GM10266 (cell line): ENCODE measurements around the gene RALGAPA2.

ENCODE experiments used
- DNase-seq: peaks from one replicate; pipeline ENCODE4 v3.0.0; 2012; ENCODE audit errors: extremely low spot score
- TF ChIP-seq, protein P1 (sequence below): IDR thresholded peaks from 2 replicates; pipeline ENCODE4 v1.5.1; 2012; ENCODE audit warnings: mild to moderate bottlenecking, low read depth; ENCODE audit not compliant: control insufficient read depth, insufficient read depth; ENCODE audit errors: missing control alignments

RALGAPA2 gene

DNA sequence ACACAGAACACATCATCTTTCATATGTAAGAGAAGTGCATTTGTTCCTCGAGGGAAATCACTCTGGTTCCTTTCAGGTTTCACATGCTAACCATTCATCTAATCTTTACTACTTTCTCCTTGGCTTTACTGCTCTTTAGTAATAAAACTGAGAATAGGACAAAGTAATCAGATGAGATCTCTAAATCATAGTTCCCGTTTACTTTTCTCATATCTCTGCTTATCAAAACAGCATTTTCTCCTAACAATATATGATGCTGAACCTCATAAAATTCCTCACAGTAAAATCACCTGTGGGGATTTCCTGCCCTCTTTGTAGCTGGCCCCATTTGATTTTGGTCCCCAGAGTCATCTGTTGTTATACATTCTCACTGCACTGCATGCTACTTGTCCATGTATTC lies 100.2 kb downstream of the RALGAPA2 start:
- DNase-seq, result no peak
- TF ChIP-seq, protein P1, sequence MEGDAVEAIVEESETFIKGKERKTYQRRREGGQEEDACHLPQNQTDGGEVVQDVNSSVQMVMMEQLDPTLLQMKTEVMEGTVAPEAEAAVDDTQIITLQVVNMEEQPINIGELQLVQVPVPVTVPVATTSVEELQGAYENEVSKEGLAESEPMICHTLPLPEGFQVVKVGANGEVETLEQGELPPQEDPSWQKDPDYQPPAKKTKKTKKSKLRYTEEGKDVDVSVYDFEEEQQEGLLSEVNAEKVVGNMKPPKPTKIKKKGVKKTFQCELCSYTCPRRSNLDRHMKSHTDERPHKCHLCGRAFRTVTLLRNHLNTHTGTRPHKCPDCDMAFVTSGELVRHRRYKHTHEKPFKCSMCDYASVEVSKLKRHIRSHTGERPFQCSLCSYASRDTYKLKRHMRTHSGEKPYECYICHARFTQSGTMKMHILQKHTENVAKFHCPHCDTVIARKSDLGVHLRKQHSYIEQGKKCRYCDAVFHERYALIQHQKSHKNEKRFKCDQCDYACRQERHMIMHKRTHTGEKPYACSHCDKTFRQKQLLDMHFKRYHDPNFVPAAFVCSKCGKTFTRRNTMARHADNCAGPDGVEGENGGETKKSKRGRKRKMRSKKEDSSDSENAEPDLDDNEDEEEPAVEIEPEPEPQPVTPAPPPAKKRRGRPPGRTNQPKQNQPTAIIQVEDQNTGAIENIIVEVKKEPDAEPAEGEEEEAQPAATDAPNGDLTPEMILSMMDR, result no peak

DNA sequence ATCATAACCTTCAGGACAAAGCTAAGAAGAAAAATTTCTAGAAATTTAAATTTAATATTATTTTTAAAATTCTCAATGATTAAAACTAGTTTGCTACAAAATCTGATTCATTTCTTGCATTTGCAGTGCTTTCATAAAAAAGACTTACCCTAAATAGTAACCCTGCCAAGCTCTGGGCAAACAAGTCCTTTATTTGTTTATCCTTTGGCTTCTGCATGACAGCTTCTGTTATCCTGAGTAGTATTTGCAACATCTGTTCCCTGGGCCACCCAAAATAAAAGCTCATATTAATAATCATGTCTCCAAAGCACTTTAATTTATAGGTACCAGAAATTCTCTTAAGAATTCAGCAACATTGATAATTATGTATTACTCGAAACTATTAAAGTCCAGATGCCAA lies 101.3 kb downstream of the RALGAPA2 start:
- DNase-seq, result no peak
- TF ChIP-seq, protein P1, result no peak

DNA sequence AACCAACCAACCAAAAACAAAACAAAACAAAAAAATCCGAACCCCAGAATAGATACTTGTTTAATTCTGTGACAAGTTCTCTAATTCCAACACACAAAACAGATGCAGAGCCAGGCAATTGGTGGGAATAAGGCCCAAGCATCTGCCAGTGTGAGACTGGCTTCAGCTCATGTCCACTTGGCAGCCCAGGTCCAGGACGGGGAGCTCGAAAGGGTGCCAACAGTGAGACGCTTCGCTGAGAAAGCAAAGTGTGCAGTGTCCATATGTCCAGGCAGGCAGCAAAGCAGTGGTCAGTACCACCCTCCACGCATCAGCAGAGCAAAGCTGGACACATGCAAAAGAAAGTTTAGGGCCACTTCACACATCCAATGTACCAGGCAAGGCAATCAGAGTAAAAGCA lies 102.9 kb downstream of the RALGAPA2 start:
- TF ChIP-seq, protein P1, result no peak
- no peak for DNase-seq

DNA sequence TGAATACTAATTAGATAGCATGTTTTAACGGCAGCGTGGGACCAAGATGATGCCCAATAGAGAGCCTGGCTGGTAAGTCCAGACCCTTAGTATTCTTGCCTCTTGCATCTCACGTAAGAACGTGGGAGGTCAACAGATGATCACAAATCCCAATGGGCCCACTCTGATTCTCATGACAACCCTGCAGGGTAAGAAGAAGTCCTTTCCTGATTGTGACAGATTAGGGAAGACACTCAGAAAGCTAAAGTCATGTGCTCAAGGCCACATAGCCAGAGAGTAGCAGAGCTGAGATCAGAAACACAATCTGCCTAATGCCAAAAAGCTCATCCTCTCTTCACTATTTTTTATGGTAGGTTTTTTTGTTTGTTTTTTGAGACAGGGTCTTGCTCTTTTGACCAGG lies 103.8 kb downstream of the RALGAPA2 start:
- DNase-seq, result no peak
- TF ChIP-seq, protein P1, result no peak

DNA sequence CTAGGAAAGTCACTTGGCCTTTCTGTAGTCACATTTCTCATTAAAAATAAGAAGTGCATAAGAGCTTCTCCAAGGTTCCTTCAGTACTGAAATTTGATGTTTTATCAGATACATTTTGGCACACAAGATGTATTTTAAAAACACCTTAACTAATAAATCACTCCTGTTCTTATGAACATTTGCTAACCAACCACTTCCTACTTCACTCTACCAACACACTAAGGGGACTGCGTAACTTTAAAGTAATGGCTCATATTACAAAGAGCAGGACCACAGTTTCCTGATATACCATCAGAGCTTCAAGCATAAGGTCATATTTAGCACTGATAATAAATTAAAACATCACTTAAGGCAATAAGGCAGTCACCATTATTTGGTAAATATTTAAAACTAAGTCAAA lies 104.4 kb downstream of the RALGAPA2 start:
- TF ChIP-seq, protein P1, result no peak
- no peak for DNase-seq

DNA sequence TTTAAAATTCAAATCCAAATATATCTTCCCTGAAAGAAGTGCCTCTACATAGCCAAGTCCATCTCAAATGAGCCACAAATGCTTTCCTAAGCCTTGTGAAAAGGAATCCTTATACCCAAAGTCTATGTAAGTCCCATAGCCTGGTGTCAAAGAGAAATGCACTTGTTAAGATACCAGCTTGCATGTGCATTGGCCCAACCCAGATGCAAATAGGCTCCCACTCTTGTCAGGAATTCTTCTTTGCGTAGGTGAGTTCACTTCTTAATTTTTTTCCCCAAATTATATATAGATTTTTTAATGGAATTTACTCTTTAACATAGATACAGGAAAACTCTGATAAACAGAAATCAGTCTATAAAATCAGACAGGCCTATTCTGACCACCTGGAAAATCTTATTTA lies 105.6 kb downstream of the RALGAPA2 start:
- TF ChIP-seq, protein P1, result no peak

DNA sequence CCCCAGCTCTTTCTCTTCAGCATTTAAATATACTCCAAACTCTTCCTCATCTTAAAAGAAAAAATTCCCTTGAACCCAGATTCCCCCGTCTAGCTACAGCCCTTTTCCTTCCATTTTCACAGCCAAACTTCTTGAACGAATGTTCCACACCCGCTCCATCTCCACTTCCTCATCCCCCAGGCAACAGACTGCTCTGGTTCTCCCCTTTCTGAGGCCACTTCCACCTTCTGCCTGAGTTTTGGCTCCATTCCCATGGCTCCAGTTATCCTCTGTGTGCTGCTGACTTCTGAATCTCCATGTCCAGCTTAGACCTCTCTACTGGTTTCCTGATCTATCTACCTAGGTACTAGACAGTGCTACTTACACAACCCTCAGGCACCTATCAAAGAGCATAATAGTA lies 106.4 kb downstream of the RALGAPA2 start:
- TF ChIP-seq, protein P1, result no peak
- no peak for DNase-seq

More for the DNA sequence above, 105.6 kb downstream of the RALGAPA2 start:
- DNase-seq, result no peak
